ENCODE results near the gene MAP4K2. TPM values are rescaled to one million over a fixed set of nuclear protein-coding genes. Genes with fewer than 3 reads are reported as not detected.
A peak's percentile ranks its signal among the peaks of the same experiment; 100 is the strongest.

The MAP4K2 gene
- total RNA-seq, 1 experiment from 2014 or later: 24.5 TPM

DNA sequence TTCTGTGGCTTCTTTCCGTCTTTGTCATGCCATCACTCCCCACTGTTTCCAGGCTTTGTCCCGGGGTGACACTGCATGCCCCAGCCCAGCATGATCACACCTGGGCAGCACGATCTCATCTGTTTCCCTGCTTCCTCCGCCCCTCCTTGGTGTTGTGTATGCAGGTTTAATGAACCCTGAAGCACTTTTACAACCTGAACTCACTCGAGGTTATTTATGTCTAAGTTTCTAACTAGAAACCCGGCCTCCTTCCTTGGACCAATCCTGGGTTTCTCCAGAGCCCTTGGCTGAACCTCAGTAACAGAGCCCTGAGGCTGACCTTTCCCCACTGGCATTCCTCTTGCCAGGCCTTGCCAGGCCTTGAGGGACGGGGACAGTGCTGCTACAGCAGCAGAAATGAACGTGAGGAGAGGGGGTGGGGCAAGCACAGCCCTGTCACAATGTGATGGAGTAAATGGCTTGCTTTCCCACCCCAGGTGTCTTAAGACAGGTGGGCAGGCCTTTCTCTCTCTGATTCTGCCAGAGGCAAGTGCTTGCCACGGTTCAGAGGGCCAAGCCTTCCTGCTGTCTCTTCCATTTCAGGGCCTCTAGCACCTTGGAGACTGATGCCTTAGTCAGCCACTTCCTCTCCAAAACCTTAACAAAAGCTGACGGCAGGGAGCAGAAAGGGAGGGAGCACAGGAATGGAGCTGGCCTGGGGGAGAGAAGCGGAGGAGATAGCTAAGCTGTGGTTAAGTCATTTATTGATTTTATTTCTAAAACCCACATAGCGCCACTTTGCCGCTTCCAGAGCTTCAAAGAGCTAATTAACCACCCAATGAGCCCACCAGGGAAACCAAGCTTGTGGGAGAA, 40.1 kb downstream of the MAP4K2 start (continued):
- TF ChIP-seq, protein P1, sequence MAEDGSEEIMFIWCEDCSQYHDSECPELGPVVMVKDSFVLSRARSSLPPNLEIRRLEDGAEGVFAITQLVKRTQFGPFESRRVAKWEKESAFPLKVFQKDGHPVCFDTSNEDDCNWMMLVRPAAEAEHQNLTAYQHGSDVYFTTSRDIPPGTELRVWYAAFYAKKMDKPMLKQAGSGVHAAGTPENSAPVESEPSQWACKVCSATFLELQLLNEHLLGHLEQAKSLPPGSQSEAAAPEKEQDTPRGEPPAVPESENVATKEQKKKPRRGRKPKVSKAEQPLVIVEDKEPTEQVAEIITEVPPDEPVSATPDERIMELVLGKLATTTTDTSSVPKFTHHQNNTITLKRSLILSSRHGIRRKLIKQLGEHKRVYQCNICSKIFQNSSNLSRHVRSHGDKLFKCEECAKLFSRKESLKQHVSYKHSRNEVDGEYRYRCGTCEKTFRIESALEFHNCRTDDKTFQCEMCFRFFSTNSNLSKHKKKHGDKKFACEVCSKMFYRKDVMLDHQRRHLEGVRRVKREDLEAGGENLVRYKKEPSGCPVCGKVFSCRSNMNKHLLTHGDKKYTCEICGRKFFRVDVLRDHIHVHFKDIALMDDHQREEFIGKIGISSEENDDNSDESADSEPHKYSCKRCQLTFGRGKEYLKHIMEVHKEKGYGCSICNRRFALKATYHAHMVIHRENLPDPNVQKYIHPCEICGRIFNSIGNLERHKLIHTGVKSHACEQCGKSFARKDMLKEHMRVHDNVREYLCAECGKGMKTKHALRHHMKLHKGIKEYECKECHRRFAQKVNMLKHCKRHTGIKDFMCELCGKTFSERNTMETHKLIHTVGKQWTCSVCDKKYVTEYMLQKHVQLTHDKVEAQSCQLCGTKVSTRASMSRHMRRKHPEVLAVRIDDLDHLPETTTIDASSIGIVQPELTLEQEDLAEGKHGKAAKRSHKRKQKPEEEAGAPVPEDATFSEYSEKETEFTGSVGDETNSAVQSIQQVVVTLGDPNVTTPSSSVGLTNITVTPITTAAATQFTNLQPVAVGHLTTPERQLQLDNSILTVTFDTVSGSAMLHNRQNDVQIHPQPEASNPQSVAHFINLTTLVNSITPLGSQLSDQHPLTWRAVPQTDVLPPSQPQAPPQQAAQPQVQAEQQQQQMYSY (CRISPR knock-in tag; IDR thresholded peaks at IDR 0.05): 0 out of 2 replicates have a peak, but pooled peaks have one; percentile 3
- TF ChIP-seq, protein P2, sequence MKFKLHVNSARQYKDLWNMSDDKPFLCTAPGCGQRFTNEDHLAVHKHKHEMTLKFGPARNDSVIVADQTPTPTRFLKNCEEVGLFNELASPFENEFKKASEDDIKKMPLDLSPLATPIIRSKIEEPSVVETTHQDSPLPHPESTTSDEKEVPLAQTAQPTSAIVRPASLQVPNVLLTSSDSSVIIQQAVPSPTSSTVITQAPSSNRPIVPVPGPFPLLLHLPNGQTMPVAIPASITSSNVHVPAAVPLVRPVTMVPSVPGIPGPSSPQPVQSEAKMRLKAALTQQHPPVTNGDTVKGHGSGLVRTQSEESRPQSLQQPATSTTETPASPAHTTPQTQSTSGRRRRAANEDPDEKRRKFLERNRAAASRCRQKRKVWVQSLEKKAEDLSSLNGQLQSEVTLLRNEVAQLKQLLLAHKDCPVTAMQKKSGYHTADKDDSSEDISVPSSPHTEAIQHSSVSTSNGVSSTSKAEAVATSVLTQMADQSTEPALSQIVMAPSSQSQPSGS (CRISPR knock-in tag; IDR thresholded peaks at IDR 0.05; ENCODE audit: borderline replicate concordance, low read depth): no peak
- TF ChIP-seq, protein P3, sequence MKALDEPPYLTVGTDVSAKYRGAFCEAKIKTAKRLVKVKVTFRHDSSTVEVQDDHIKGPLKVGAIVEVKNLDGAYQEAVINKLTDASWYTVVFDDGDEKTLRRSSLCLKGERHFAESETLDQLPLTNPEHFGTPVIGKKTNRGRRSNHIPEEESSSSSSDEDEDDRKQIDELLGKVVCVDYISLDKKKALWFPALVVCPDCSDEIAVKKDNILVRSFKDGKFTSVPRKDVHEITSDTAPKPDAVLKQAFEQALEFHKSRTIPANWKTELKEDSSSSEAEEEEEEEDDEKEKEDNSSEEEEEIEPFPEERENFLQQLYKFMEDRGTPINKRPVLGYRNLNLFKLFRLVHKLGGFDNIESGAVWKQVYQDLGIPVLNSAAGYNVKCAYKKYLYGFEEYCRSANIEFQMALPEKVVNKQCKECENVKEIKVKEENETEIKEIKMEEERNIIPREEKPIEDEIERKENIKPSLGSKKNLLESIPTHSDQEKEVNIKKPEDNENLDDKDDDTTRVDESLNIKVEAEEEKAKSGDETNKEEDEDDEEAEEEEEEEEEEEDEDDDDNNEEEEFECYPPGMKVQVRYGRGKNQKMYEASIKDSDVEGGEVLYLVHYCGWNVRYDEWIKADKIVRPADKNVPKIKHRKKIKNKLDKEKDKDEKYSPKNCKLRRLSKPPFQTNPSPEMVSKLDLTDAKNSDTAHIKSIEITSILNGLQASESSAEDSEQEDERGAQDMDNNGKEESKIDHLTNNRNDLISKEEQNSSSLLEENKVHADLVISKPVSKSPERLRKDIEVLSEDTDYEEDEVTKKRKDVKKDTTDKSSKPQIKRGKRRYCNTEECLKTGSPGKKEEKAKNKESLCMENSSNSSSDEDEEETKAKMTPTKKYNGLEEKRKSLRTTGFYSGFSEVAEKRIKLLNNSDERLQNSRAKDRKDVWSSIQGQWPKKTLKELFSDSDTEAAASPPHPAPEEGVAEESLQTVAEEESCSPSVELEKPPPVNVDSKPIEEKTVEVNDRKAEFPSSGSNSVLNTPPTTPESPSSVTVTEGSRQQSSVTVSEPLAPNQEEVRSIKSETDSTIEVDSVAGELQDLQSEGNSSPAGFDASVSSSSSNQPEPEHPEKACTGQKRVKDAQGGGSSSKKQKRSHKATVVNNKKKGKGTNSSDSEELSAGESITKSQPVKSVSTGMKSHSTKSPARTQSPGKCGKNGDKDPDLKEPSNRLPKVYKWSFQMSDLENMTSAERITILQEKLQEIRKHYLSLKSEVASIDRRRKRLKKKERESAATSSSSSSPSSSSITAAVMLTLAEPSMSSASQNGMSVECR (CRISPR knock-in tag; IDR thresholded peaks at IDR 0.05; ENCODE audit: borderline replicate concordance): no peak; the same call in 1 of the 2 replicates
- peak; percentile 34; the same call in 1 of the 2 replicates for TF ChIP-seq PRRX2 (CRISPR knock-in tag; IDR thresholded peaks at IDR 0.05)
- TF ChIP-seq ETV6 (CRISPR knock-in tag; IDR thresholded peaks at IDR 0.05): peak; percentile 46; the same call in 1 of the 2 replicates
- TF ChIP-seq, protein P4, sequence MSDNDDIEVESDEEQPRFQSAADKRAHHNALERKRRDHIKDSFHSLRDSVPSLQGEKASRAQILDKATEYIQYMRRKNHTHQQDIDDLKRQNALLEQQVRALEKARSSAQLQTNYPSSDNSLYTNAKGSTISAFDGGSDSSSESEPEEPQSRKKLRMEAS (CRISPR knock-in tag; IDR thresholded peaks at IDR 0.05): 0 out of 2 replicates have a peak, but pooled peaks have one; percentile 13
- TF ChIP-seq, protein P5, sequence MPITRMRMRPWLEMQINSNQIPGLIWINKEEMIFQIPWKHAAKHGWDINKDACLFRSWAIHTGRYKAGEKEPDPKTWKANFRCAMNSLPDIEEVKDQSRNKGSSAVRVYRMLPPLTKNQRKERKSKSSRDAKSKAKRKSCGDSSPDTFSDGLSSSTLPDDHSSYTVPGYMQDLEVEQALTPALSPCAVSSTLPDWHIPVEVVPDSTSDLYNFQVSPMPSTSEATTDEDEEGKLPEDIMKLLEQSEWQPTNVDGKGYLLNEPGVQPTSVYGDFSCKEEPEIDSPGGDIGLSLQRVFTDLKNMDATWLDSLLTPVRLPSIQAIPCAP (CRISPR knock-in tag; IDR thresholded peaks at IDR 0.05): no peak
- no peak for TF ChIP-seq SOX15 (CRISPR knock-in tag; IDR thresholded peaks at IDR 0.05)
- 0 out of 2 replicates have a peak, but pooled peaks have one; percentile 27 for TF ChIP-seq EMX1 (CRISPR knock-in tag; IDR thresholded peaks at IDR 0.05)

DNA sequence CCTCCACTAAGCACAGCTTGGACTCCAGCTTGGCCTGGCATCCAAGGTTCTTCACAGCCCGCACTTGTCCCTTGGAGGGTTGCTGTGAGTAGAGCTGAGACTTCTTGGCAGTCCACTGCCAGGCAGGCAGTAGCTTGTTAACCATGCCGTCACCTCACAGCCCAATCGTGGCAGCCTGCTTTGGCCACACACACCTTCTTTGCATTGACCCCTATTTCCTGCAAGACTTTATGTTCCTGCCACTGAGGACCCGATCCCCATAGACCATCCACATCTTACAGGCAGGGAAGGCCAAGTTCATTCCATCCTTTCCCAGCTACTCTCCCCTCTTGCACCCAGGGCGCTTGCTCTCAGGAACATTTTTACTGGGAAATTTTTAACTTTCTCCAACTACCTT, 40.7 kb downstream of the MAP4K2 start:
- Mint-ChIP-seq H3K9me3 (no peaks in the 10 kb centered on the region), H3K27me3 (ENCODE audit: low read depth) (no peaks in the 10 kb centered on the region; the same call in 1 of the 2 replicates), H3K4me1 (peaks cover 82% of the 10 kb centered on the region), H3K27ac (peak overlapping the region; percentile 98), H3K36me3 (peaks cover 24% of the 10 kb centered on the region), H3K4me3 (peak overlapping the region; percentile 43)
- ATAC-seq (no peak), DNase-seq (ENCODE audit: low spot score) (no peak)
- POLR2A ChIA-PET: interaction anchor here (1.7 to 5.0 kb wide), 2 partner anchors 16 to 18 kb away, joined by 7 to 45 read pairs; partner anchors contain the start of genes RASGRP2 and SF1
- CTCF ChIA-PET: interaction anchor here (0.5 to 7.5 kb wide), 6 partner anchors 9 to 132 kb away, joined by 3 to 150 read pairs (median 9); partner anchors contain the start of genes RASGRP2 and SF1
- TF ChIP-seq ZNF416 (CRISPR knock-in tag; IDR thresholded peaks at IDR 0.05): 0 out of 2 replicates have a peak, but pooled peaks have one; percentile 52
- no peak for TF ChIP-seq ZBTB21 (CRISPR knock-in tag; IDR thresholded peaks at IDR 0.05; ENCODE audit: borderline replicate concordance)
- TF ChIP-seq KAT7 (CRISPR knock-in tag; IDR thresholded peaks at IDR 0.05; ENCODE audit: borderline replicate concordance): 0 out of 2 replicates have a peak, but pooled peaks have one; percentile 69
- no peak for TF ChIP-seq CREM (CRISPR knock-in tag; IDR thresholded peaks at IDR 0.05)
- peak; percentile 8; the same call in 1 of the 2 replicates for TF ChIP-seq PRRX2 (CRISPR knock-in tag; IDR thresholded peaks at IDR 0.05)
- TF ChIP-seq, protein P6, sequence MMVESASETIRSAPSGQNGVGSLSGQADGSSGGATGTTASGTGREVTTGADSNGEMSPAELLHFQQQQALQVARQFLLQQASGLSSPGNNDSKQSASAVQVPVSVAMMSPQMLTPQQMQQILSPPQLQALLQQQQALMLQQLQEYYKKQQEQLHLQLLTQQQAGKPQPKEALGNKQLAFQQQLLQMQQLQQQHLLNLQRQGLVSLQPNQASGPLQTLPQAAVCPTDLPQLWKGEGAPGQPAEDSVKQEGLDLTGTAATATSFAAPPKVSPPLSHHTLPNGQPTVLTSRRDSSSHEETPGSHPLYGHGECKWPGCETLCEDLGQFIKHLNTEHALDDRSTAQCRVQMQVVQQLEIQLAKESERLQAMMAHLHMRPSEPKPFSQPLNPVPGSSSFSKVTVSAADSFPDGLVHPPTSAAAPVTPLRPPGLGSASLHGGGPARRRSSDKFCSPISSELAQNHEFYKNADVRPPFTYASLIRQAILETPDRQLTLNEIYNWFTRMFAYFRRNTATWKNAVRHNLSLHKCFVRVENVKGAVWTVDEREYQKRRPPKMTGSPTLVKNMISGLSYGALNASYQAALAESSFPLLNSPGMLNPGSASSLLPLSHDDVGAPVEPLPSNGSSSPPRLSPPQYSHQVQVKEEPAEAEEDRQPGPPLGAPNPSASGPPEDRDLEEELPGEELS (CRISPR knock-in tag; IDR thresholded peaks at IDR 0.05): no peak
- peak; percentile 62; the same call in 1 of the 2 replicates for TF ChIP-seq ZNF671 (CRISPR knock-in tag; IDR thresholded peaks at IDR 0.05)
- TF ChIP-seq, protein P1 (CRISPR knock-in tag; IDR thresholded peaks at IDR 0.05): peak; percentile 54; the same call in 1 of the 2 replicates
- TF ChIP-seq, protein P7, sequence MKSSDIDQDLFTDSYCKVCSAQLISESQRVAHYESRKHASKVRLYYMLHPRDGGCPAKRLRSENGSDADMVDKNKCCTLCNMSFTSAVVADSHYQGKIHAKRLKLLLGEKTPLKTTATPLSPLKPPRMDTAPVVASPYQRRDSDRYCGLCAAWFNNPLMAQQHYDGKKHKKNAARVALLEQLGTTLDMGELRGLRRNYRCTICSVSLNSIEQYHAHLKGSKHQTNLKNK (CRISPR knock-in tag; IDR thresholded peaks at IDR 0.05): 0 out of 2 replicates have a peak, but pooled peaks have one; percentile 12
